ENCODE results near the gene ITGB6. TPM values are rescaled to one million over a fixed set of nuclear protein-coding genes. Genes with fewer than 3 reads are reported as not detected.

Gene ITGB6
- total and polyA plus RNA-seq, 2 of the 4 experiments (the other 2 are of a cell fraction): under 0.01 TPM; not detected in 1

GRCh38 chr2:160144280-160144990 is 55.6 kb downstream of the ITGB6 start:
- no peaks in the 10 kb centered on the region for H3K9me3 ChIP-seq (ENCODE audit: control insufficient read depth, insufficient read depth, low read length)
- peaks cover 6% of the 10 kb centered on the region for H3K4me1 ChIP-seq (ENCODE audit: control insufficient read depth, insufficient read depth, low read length)
- DNase-seq (no peak), ATAC-seq (ENCODE audit: low read depth) (no peak)
- H4K8ac ChIP-seq (ENCODE audit: low read depth in 2 of 2, low read length in 2 of 2): no peak overlapping the region
- H2AFZ ChIP-seq (replicated peaks; ENCODE audit: low read length, poor library complexity): no peak overlapping the region
- H3K4me2 ChIP-seq (ENCODE audit: low read depth, low read length): no peak overlapping the region
- H3K9ac ChIP-seq (ENCODE audit: low read depth, low read length): no peak overlapping the region
- no peak overlapping the region for H2BK15ac ChIP-seq (ENCODE audit: low read depth, low read length)
- 73% methylated on average over 5 of the region's 9 CpGs; no CpG with 5 or more reads in 1 of the 2 experiments for WGBS, 2 experiments (ENCODE audit: extremely low coverage in 2 of 2, insufficient read length in 1 of 2)
- no peak overlapping the region for H2AK5ac ChIP-seq (ENCODE audit: low read depth, low read length)
- ChIA-PET POLR2A (ENCODE audit: unreplicated experiment) (no interaction called here), CTCF (no interaction called here)
- no peaks in the 10 kb centered on the region for H4K20me1 ChIP-seq (ENCODE audit: insufficient read depth, low read length)
- in situ Hi-C loops (cut with MboI; ENCODE audit: low sequenced_read_pairs) (no loop called here), intact Hi-C loops (cut with micrococcal nuclease) (no loop called here), dilution Hi-C loops (cut with HindIII; ENCODE audit: low sequenced_read_pairs, unreplicated experiment) (no loop called here)
- no peaks in the 10 kb centered on the region for H3K36me3 ChIP-seq (ENCODE audit: control insufficient read depth, insufficient read depth, low read length)
- H2BK20ac ChIP-seq (ENCODE audit: low read depth, low read length): no peak overlapping the region
- H3K4me3 ChIP-seq (ENCODE audit: insufficient read depth, low read depth, low read length): no peak overlapping the region
- no peak for TF ChIP-seq MAZ (IDR thresholded peaks at IDR 0.05; ENCODE audit: borderline replicate concordance, low read depth, low read length)
- TF ChIP-seq, protein P1, sequence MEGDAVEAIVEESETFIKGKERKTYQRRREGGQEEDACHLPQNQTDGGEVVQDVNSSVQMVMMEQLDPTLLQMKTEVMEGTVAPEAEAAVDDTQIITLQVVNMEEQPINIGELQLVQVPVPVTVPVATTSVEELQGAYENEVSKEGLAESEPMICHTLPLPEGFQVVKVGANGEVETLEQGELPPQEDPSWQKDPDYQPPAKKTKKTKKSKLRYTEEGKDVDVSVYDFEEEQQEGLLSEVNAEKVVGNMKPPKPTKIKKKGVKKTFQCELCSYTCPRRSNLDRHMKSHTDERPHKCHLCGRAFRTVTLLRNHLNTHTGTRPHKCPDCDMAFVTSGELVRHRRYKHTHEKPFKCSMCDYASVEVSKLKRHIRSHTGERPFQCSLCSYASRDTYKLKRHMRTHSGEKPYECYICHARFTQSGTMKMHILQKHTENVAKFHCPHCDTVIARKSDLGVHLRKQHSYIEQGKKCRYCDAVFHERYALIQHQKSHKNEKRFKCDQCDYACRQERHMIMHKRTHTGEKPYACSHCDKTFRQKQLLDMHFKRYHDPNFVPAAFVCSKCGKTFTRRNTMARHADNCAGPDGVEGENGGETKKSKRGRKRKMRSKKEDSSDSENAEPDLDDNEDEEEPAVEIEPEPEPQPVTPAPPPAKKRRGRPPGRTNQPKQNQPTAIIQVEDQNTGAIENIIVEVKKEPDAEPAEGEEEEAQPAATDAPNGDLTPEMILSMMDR (conservative IDR thresholded peaks at IDR 0.05; ENCODE audit: low read depth, low read length): no peak
- TF ChIP-seq POLR2A (IDR thresholded peaks at IDR 0.05; ENCODE audit: low read depth, low read length): no peak
- TF ChIP-seq USF2 (IDR thresholded peaks at IDR 0.05; ENCODE audit: low read depth, low read length): no peak
- TF ChIP-seq, protein P2, sequence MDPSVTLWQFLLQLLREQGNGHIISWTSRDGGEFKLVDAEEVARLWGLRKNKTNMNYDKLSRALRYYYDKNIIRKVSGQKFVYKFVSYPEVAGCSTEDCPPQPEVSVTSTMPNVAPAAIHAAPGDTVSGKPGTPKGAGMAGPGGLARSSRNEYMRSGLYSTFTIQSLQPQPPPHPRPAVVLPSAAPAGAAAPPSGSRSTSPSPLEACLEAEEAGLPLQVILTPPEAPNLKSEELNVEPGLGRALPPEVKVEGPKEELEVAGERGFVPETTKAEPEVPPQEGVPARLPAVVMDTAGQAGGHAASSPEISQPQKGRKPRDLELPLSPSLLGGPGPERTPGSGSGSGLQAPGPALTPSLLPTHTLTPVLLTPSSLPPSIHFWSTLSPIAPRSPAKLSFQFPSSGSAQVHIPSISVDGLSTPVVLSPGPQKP (IDR thresholded peaks at IDR 0.05; ENCODE audit: borderline replicate concordance, low read depth, low read length): no peak
- no peak for TF ChIP-seq SMC3 (IDR thresholded peaks at IDR 0.05; ENCODE audit: low read depth, low read length)
- no peak for TF ChIP-seq MXI1 (IDR thresholded peaks at IDR 0.05; ENCODE audit: borderline replicate concordance, low read depth, low read length)
- TF ChIP-seq RFX5 (IDR thresholded peaks at IDR 0.05; ENCODE audit: low read depth, low read length): no peak
- no peak for TF ChIP-seq FOS (IDR thresholded peaks at IDR 0.05; ENCODE audit: low read depth, low read length)
- no peak for TF ChIP-seq CHD1 (IDR thresholded peaks at IDR 0.05; ENCODE audit: low read depth, low read length)
- TF ChIP-seq CEBPB (IDR thresholded peaks at IDR 0.05; ENCODE audit: low read depth, low read length): no peak
- TF ChIP-seq NFE2L2 (IDR thresholded peaks at IDR 0.05; ENCODE audit: low read depth, low read length): no peak
- TF ChIP-seq RAD21 (IDR thresholded peaks at IDR 0.05; ENCODE audit: low read length): no peak
- TF ChIP-seq RCOR1 (IDR thresholded peaks at IDR 0.05; ENCODE audit: insufficient replicate concordance, low read length): no peak
- TF ChIP-seq MAFK (IDR thresholded peaks at IDR 0.05; ENCODE audit: low read depth, low read length): no peak
- no peak for TF ChIP-seq BHLHE40 (IDR thresholded peaks at IDR 0.05; ENCODE audit: low read depth, low read length)
- no peak overlapping the region for H2BK5ac ChIP-seq (ENCODE audit: low read depth, low read length, poor library complexity, severe bottlenecking)
- no peak overlapping the region for H3K4ac ChIP-seq (ENCODE audit: low read depth, low read length)
- no peak overlapping the region for H4K5ac ChIP-seq (ENCODE audit: low read depth, low read length)
- H3K18ac ChIP-seq (ENCODE audit: low read depth, low read length): no peak overlapping the region
- H3K79me1 ChIP-seq (ENCODE audit: low read depth in 1 of 2, low read length in 2 of 2): no peaks in the 10 kb centered on the region
- no TSS peak for BruUV-seq (replicated peaks)
- no peak overlapping the region for H3K56ac ChIP-seq (ENCODE audit: extremely low read depth, insufficient read depth, low read length)
- no peak overlapping the region for H3K14ac ChIP-seq (replicated peaks; ENCODE audit: low read depth, low read length)
- no peaks in the 10 kb centered on the region for H3K9me1 ChIP-seq (ENCODE audit: insufficient read depth, low read length)
- no peak overlapping the region for H3K23ac ChIP-seq (ENCODE audit: low read depth, low read length)
- no peak overlapping the region for H2AK9ac ChIP-seq (replicated peaks; ENCODE audit: low read depth, low read length, poor library complexity)
- no peak overlapping the region for H2BK120ac ChIP-seq (ENCODE audit: low read depth, low read length)
- H4K91ac ChIP-seq (ENCODE audit: insufficient read depth, low read depth, low read length): no peak overlapping the region
- peaks cover 2% of the 10 kb centered on the region; the same call in 1 of the 2 replicates for H3K27me3 ChIP-seq (ENCODE audit: control insufficient read depth, insufficient read depth, low read length)
- no peak overlapping the region for H3K27ac ChIP-seq (ENCODE audit: insufficient read depth, low read length)
